Measurements from ENCODE around the gene LZIC.
"Not testable (repeated sequence)": the region's sequence is repeated elsewhere in the genome, so short reads cannot be mapped to it uniquely, and the experiment has no call there.

Gene LZIC

GRCh38 chr1:9942939-9943788, at the start of gene LZIC, which contains the start of gene NMNAT1:
LZIC (minus strand) TSS chr1:9943391; CDS start chr1:9936619, 6,772 bp downstream.
NMNAT1 (plus strand) TSS chr1:9943475; CDS start chr1:9972074, 28,599 bp downstream.
- peak; percentile 78 for DNase-seq (ENCODE audit: low spot score)

GRCh38 chr1:9992910-9993309, 49.7 kb upstream of the LZIC start:
- no peak for DNase-seq (ENCODE audit: low spot score)

- no peak for DNase-seq (ENCODE audit: low spot score)
These were observed 47.8 kb upstream of the LZIC start for GRCh38 chr1:9990944-9991343.

- no peak for DNase-seq (ENCODE audit: low spot score)
These were observed 46.6 kb upstream of the LZIC start for GRCh38 chr1:9989773-9990172.

- DNase-seq (ENCODE audit: low spot score) = no peak
These were observed 41.8 kb upstream of the LZIC start for GRCh38 chr1:9985001-9985400.

- DNase-seq (ENCODE audit: low spot score) = no peak
These were observed 41.1 kb upstream of the LZIC start for GRCh38 chr1:9984253-9984652.

- no peak for DNase-seq (ENCODE audit: low spot score)
These were observed 17.7 kb upstream of the LZIC start for GRCh38 chr1:9960706-9961562.

- DNase-seq (ENCODE audit: low spot score) = no peak
These were observed 16.8 kb upstream of the LZIC start for GRCh38 chr1:9960011-9960410.

GRCh38 chr1:9957726-9958125, 14.5 kb upstream of the LZIC start:
- no peak for DNase-seq (ENCODE audit: low spot score)

GRCh38 chr1:9946315-9946714, 3.1 kb upstream of the LZIC start:
- no peak for DNase-seq (ENCODE audit: low spot score)

- DNase-seq (ENCODE audit: low spot score) = peak; percentile 60
These were observed 722 bp downstream of the LZIC start for GRCh38 chr1:9942399-9942938.

GRCh38 chr1:9929431-9930385, 13.5 kb downstream of the LZIC start:
- DNase-seq (ENCODE audit: low spot score) = peak; percentile 67

- DNase-seq (ENCODE audit: low spot score) = no peak
These were observed 15.9 kb downstream of the LZIC start for GRCh38 chr1:9927259-9927658.

GRCh38 chr1:9922342-9922741, 20.8 kb downstream of the LZIC start:
- peak; percentile 31 for DNase-seq (ENCODE audit: low spot score)

- DNase-seq (ENCODE audit: low spot score) = no peak
These were observed 22.6 kb downstream of the LZIC start for GRCh38 chr1:9920606-9921005.

- DNase-seq (ENCODE audit: low spot score) = no peak
These were observed 25.3 kb downstream of the LZIC start for GRCh38 chr1:9917901-9918300.

- DNase-seq (ENCODE audit: low spot score) = not testable (repeated sequence)
These were observed 25.7 kb downstream of the LZIC start for GRCh38 chr1:9917495-9917894.

- no peak for DNase-seq (ENCODE audit: low spot score)
These were observed 26.7 kb downstream of the LZIC start for GRCh38 chr1:9916452-9916851.

GRCh38 chr1:9914610-9914937, 28.6 kb downstream of the LZIC start:
- DNase-seq (ENCODE audit: low spot score) = no peak

- DNase-seq (ENCODE audit: low spot score) = peak; percentile 36
These were observed 30.8 kb downstream of the LZIC start for GRCh38 chr1:9912264-9912936.
